ENCODE results near the gene ATP13A1. TPM values are rescaled to one million over a fixed set of nuclear protein-coding genes. Genes with fewer than 3 reads are reported as not detected.

Gene ATP13A1
- total RNA-seq, 2 donors from 2014 or later: 23.6 to 62.1 TPM

- H3K27me3 ChIP-seq: no peaks in the 10 kb centered on the region
- TF ChIP-seq, protein P1, sequence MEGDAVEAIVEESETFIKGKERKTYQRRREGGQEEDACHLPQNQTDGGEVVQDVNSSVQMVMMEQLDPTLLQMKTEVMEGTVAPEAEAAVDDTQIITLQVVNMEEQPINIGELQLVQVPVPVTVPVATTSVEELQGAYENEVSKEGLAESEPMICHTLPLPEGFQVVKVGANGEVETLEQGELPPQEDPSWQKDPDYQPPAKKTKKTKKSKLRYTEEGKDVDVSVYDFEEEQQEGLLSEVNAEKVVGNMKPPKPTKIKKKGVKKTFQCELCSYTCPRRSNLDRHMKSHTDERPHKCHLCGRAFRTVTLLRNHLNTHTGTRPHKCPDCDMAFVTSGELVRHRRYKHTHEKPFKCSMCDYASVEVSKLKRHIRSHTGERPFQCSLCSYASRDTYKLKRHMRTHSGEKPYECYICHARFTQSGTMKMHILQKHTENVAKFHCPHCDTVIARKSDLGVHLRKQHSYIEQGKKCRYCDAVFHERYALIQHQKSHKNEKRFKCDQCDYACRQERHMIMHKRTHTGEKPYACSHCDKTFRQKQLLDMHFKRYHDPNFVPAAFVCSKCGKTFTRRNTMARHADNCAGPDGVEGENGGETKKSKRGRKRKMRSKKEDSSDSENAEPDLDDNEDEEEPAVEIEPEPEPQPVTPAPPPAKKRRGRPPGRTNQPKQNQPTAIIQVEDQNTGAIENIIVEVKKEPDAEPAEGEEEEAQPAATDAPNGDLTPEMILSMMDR (IDR thresholded peaks at IDR 0.05): no peak
- H3K4me3 ChIP-seq: no peak overlapping the region
- peaks cover 98% of the 10 kb centered on the region for H3K36me3 ChIP-seq
- H3K9me3 ChIP-seq: no peaks in the 10 kb centered on the region
- H3K27ac ChIP-seq: no peak overlapping the region
- H3K4me1 ChIP-seq: peaks cover 0 to 11% of the 10 kb centered on the region in 2 donors
- no peak for DNase-seq (ENCODE audit: low spot score)
Observed at GRCh38 chr19:19654441-19654840, 9.0 kb downstream of the ATP13A1 start.

DNA sequence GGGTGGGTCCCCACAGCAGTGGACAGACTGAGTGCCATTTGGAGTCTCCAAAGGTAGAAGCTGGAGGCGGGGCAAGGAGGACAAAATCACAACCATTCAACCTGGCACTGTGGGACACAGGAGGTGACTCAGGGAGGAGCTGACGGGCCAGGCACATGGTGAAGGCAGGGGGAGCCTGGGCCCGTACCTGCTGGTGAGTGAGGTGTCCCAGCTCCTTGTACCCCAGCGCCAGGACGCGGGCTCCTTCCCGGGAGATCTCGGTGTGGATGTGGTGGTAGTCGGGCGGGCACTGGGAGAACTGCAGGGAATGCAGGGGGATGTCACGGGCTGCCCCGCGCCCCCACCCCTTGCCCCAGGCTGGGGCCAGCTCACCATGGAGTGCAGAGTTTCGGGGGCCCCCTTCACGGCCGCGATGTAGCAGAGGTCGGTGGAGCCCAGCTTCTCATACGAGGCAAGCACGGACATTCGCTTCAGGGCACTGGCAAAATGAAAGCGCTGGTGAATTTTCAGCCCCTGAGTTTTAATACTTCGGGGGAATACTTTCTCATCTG, 9.8 kb downstream of the ATP13A1 start:
- no peak overlapping the region for H3K4me3 ChIP-seq
- H3K27me3 ChIP-seq: no peaks in the 10 kb centered on the region
- no peak overlapping the region for H3K27ac ChIP-seq
- TF ChIP-seq, protein P1 (IDR thresholded peaks at IDR 0.05): no peak
- peaks cover 0 to 11% of the 10 kb centered on the region in 2 donors for H3K4me1 ChIP-seq
- H3K36me3 ChIP-seq: peaks cover 93% of the 10 kb centered on the region
- H3K9me3 ChIP-seq: no peaks in the 10 kb centered on the region
- DNase-seq (ENCODE audit: low spot score): no peak

DNA sequence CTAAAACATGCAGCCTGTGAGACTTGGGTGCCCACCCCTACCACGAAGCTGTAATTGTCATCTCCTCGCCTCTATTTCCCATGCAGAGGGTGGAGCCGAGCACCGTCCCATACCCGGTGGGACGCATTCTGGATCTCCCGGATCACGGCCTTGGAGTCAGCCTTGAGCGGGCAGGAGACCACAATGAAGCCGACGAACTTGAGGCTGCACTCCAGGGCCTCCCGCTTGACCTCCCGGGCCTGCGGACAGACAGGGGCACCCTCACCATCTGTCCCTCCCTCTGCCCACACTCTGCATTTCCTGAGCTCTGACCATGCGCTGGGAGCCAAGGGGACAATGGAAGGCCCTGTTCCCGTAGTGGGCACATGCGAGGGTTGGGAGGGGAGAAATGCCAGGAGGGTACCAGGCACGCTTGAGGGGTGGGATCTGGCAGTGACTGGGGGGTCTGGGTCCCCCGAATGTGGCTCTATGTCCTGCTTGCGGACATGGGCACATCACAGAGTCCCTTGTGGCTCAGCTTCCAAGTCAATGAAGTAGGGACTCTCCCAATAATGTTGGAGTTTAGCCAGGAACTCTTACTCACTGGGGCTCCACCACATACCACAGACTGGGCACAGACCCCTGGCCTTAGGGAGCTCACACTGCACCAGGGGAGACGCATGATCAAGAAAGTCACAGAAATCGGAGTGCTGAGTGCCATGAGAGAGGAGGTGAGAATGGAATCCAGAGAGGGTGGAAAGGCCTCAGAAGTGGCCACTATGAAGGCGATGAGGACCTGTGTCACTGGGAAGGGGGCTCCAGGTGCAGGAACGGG, 10.8 kb downstream of the ATP13A1 start:
- no peak for DNase-seq (ENCODE audit: low spot score)
- Histone ChIP-seq H3K27me3 (no peaks in the 10 kb centered on the region), H3K4me1 (peaks cover 0 to 11% of the 10 kb centered on the region in 2 donors), H3K27ac (no peak overlapping the region), H3K9me3 (no peaks in the 10 kb centered on the region), H3K4me3 (no peak overlapping the region), H3K36me3 (peaks cover 92% of the 10 kb centered on the region)
- TF ChIP-seq, protein P1 (IDR thresholded peaks at IDR 0.05): no peak

DNA sequence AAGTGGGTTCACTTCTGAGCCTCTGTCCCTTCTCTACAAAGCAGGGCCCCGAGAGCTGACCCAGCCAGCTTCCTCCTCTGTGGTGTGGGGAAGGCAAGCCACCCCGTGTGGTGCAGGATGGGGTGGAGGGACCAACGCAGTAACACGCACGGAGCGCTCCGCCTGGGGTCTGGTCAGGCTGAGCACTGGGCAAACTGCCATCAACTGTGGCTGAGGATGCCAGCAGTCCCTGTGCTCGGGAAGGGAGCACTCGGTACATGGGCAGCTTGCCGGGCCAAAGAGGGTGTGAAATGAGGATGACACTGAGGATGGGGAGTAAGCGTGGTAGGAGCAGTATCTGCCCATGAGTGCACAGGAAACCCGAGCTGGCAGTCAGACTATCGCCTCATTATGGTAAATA, 12.4 kb downstream of the ATP13A1 start:
- Histone ChIP-seq H3K4me1 (peaks cover 0 to 11% of the 10 kb centered on the region in 2 donors), H3K4me3 (no peak overlapping the region), H3K27ac (peak overlapping the region in 1 of 2 donors; percentile 49), H3K9me3 (no peaks in the 10 kb centered on the region), H3K36me3 (peaks cover 92% of the 10 kb centered on the region), H3K27me3 (no peaks in the 10 kb centered on the region)
- no peak for DNase-seq (ENCODE audit: low spot score)
- TF ChIP-seq, protein P1 (IDR thresholded peaks at IDR 0.05): no peak

DNA sequence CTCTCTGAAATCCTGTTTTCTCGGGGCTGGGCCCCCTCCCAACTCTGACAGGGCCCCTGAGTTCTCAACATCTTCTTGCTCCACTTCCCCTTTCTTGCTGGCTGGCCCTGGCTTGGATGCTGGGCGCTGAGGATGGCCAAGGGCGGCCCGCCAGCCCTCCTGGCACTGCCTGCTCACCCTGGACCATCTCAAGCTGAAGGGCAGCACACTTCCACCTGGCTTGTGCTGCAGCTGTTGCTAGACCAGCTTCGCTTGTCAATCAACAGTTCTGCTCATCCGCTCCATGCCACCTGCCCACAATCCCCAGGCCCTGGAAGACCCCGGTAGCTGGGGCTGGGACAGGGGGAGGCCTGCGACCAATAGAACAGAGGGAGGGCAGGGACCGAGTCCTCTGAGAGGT, 13.1 kb downstream of the ATP13A1 start:
- Histone ChIP-seq H3K4me1 (peaks cover 0 to 11% of the 10 kb centered on the region in 2 donors), H3K4me3 (no peak overlapping the region), H3K9me3 (no peaks in the 10 kb centered on the region), H3K27me3 (no peaks in the 10 kb centered on the region), H3K36me3 (peaks cover 92% of the 10 kb centered on the region), H3K27ac (no peak overlapping the region)
- DNase-seq (ENCODE audit: low spot score): no peak
- TF ChIP-seq, protein P1 (IDR thresholded peaks at IDR 0.05): no peak
